Right ventricle myocardium inferior (tissue), 1 donor: ENCODE results near the gene PRDM11. TPM values are rescaled to one million over a fixed set of nuclear protein-coding genes. Genes with fewer than 3 reads are reported as not detected.

ENCODE experiments used
- ATAC-seq: fragments of 200-7000 bp; cut with Tn5 transposase; one replicate; pipeline ENCODE4 v1.9.1; 2020; ENCODE audit warnings: mild to moderate bottlenecking, moderate library complexity
- DNase-seq: peaks from one replicate; pipeline ENCODE4 v3.0.0; 2021; ENCODE audit errors: missing footprints
- intact Hi-C: fragments of 100-400 bp; cut with DNase I; formaldehyde crosslinking; loops from one replicate; pipeline ENCODE4 v1.11.0; 2022
- total RNA-seq: library from RNA; stranded (reverse); fragmentation: NEBNext Ultra II Directional; extraction: Animal tissue kit (Norgen Biotek cat#: 25700); gene quantifications from one replicate; pipeline ENCODE4 v1.2.1, GENCODE V29; 2021
- donor health status: DM: no; HTN: yes; CAD: no; lungs with severe emphysema.

Gene PRDM11
- total RNA-seq, 1 donor from 2014 or later = 16.0 TPM

GRCh38 chr11:45181889-45182550 lies 35.6 kb downstream of the PRDM11 start:
- ATAC-seq = no peak
- no peak for DNase-seq
- intact Hi-C loops = loop anchor here (5.0 kb wide), 1 partner anchor 35 kb away; the partner anchor contains the start of gene PRDM11

- DNase-seq (no peak), ATAC-seq (no peak)
- intact Hi-C loops = loop anchor here (1.0 to 5.0 kb wide), 2 partner anchors 27 to 36 kb away; partner anchors contain the start of gene PRDM11
Measured at GRCh38 chr11:45182902-45183301, 36.5 kb downstream of the PRDM11 start.

- intact Hi-C loops = loop anchor here (5.0 kb wide), 1 partner anchor 37 kb away; the partner anchor contains the start of gene PRDM11
- DNase-seq (no peak), ATAC-seq (no peak)
Measured at GRCh38 chr11:45184640-45185039, 38.2 kb downstream of the PRDM11 start.

- DNase-seq (no peak), ATAC-seq (no peak)
- intact Hi-C loops = no loop called here
Measured at GRCh38 chr11:45185228-45185729, 38.8 kb downstream of the PRDM11 start.

GRCh38 chr11:45187375-45187774 lies 40.9 kb downstream of the PRDM11 start:
- intact Hi-C loops = no loop called here
- DNase-seq (no peak), ATAC-seq (no peak)

GRCh38 chr11:45188127-45188526 lies 41.7 kb downstream of the PRDM11 start:
- DNase-seq (no peak), ATAC-seq (no peak)
- intact Hi-C loops = no loop called here

- ATAC-seq (no peak), DNase-seq (no peak)
- intact Hi-C loops = no loop called here
Measured at GRCh38 chr11:45189230-45189629, 42.8 kb downstream of the PRDM11 start.

GRCh38 chr11:45193695-45194094 lies 47.3 kb downstream of the PRDM11 start:
- ATAC-seq (peak; percentile 94), DNase-seq (peak; percentile 79)
- intact Hi-C loops = no loop called here

GRCh38 chr11:45204761-45205160 lies 58.3 kb downstream of the PRDM11 start:
- no peak for DNase-seq
- intact Hi-C loops = no loop called here
- no peak for ATAC-seq

- intact Hi-C loops = no loop called here
- ATAC-seq (no peak), DNase-seq (no peak)
Measured at GRCh38 chr11:45205978-45206377, 59.5 kb downstream of the PRDM11 start.

GRCh38 chr11:45208135-45208534 lies 61.7 kb downstream of the PRDM11 start:
- intact Hi-C loops = loop anchor here (2.0 kb wide), 1 partner anchor 125 kb away; no protein-coding TSS in a partner anchor
- no peak for DNase-seq
- no peak for ATAC-seq

- DNase-seq (no peak), ATAC-seq (peak; percentile 0)
- intact Hi-C loops = loop anchor here (2.0 kb wide), 1 partner anchor 124 kb away; no protein-coding TSS in a partner anchor
Measured at GRCh38 chr11:45209000-45209879, 62.8 kb downstream of the PRDM11 start.

GRCh38 chr11:45209891-45210699 lies 63.7 kb downstream of the PRDM11 start:
- intact Hi-C loops = loop anchor here (1.0 to 2.0 kb wide), 3 partner anchors 27 to 123 kb away; partner anchors contain the start of gene PRDM11
- peak; percentile 96 for ATAC-seq

GRCh38 chr11:45210846-45211245 lies 64.4 kb downstream of the PRDM11 start:
- ATAC-seq = no peak
- intact Hi-C loops = loop anchor here (1.0 kb wide), 2 partner anchors 28 to 65 kb away; partner anchors contain the start of gene PRDM11
- no peak for DNase-seq

More at GRCh38 chr11:45209891-45210699, 63.7 kb downstream of the PRDM11 start:
- DNase-seq = peak; percentile 94

GRCh38 chr11:45211732-45212131 lies 65.3 kb downstream of the PRDM11 start:
- intact Hi-C loops = no loop called here
- DNase-seq (no peak), ATAC-seq (no peak)

GRCh38 chr11:45212566-45213315 lies 66.3 kb downstream of the PRDM11 start:
- intact Hi-C loops = no loop called here
- ATAC-seq (no peak), DNase-seq (no peak)

- DNase-seq (no peak), ATAC-seq (no peak)
- intact Hi-C loops = no loop called here
Measured at GRCh38 chr11:45213316-45213665, 66.9 kb downstream of the PRDM11 start.

- ATAC-seq (no peak), DNase-seq (no peak)
- intact Hi-C loops = no loop called here
Measured at GRCh38 chr11:45213717-45214116, 67.3 kb downstream of the PRDM11 start.
